Measurements from ENCODE around the gene GREB1L.

Gene GREB1L

GRCh38 chr18:21486905-21487437 lies 244.9 kb downstream of the GREB1L start:
- DNase-seq (ENCODE audit: low read depth) = no peak

- DNase-seq (ENCODE audit: low read depth) = no peak
These were observed 247.2 kb downstream of the GREB1L start for GRCh38 chr18:21489119-21489750.

- DNase-seq (ENCODE audit: low read depth) = no peak
These were observed 248.0 kb downstream of the GREB1L start for GRCh38 chr18:21489919-21490495.

GRCh38 chr18:21490748-21491147 lies 248.7 kb downstream of the GREB1L start:
- no peak for DNase-seq (ENCODE audit: low read depth)

- no peak for DNase-seq (ENCODE audit: low read depth)
These were observed 254.3 kb downstream of the GREB1L start for GRCh38 chr18:21496277-21496835.

- DNase-seq (ENCODE audit: low read depth) = no peak
These were observed 258.0 kb downstream of the GREB1L start for GRCh38 chr18:21499997-21500396.

GRCh38 chr18:21502661-21503060 lies 260.6 kb downstream of the GREB1L start:
- no peak for DNase-seq (ENCODE audit: low read depth)

GRCh38 chr18:21507913-21508701 lies 266.1 kb downstream of the GREB1L start:
- no peak for DNase-seq (ENCODE audit: low read depth)

- no peak for DNase-seq (ENCODE audit: low read depth)
These were observed 267.0 kb downstream of the GREB1L start for GRCh38 chr18:21509062-21509461.

GRCh38 chr18:21513292-21513691 lies 271.3 kb downstream of the GREB1L start:
- no peak for DNase-seq (ENCODE audit: low read depth)

GRCh38 chr18:21513741-21514140 lies 271.7 kb downstream of the GREB1L start:
- no peak for DNase-seq (ENCODE audit: low read depth)

- DNase-seq (ENCODE audit: low read depth) = no peak
These were observed 280.5 kb downstream of the GREB1L start for GRCh38 chr18:21522530-21522929.

GRCh38 chr18:21525916-21526315 lies 283.9 kb downstream of the GREB1L start:
- no peak for DNase-seq (ENCODE audit: low read depth)

- no peak for DNase-seq (ENCODE audit: low read depth)
These were observed 284.4 kb downstream of the GREB1L start for GRCh38 chr18:21526463-21526862.

GRCh38 chr18:21534327-21534726 lies 292.3 kb downstream of the GREB1L start:
- DNase-seq (ENCODE audit: low read depth) = no peak

- DNase-seq (ENCODE audit: low read depth) = no peak
These were observed 296.2 kb downstream of the GREB1L start for GRCh38 chr18:21538230-21538629.

GRCh38 chr18:21546423-21546822 lies 304.4 kb downstream of the GREB1L start:
- no peak for DNase-seq (ENCODE audit: low read depth)

- no peak for DNase-seq (ENCODE audit: low read depth)
These were observed 306.6 kb downstream of the GREB1L start for GRCh38 chr18:21548647-21549046.

- DNase-seq (ENCODE audit: low read depth) = no peak
These were observed 308.5 kb downstream of the GREB1L start for GRCh38 chr18:21550510-21550970.

- DNase-seq (ENCODE audit: low read depth) = no peak
These were observed 315.7 kb downstream of the GREB1L start for GRCh38 chr18:21557607-21558253.

GRCh38 chr18:21559195-21559594 lies 317.2 kb downstream of the GREB1L start:
- DNase-seq (ENCODE audit: low read depth) = no peak

GRCh38 chr18:21571772-21572171 lies 329.7 kb downstream of the GREB1L start:
- DNase-seq (ENCODE audit: low read depth) = no peak
